Trophoblast cell (in vitro differentiated cells and primary cell): ENCODE measurements around the gene PLEKHG4B.

Experiments
- DNase-seq, 2 donors: peaks; one replicate each; pipeline ENCODE4 v3.0.0-alpha.2; 2016
- H2AFZ ChIP-seq: 2 replicates; pipeline ENCODE4 v1.6.1; 2013; ENCODE audit warnings: low read length, moderate library complexity, mild to moderate bottlenecking; ENCODE audit not compliant: insufficient read depth, poor library complexity
- H2AK5ac ChIP-seq: 2 replicates; pipeline ENCODE4 v1.6.1; 2013; ENCODE audit warnings: mild to moderate bottlenecking, low read length
- H2BK120ac ChIP-seq: 2 replicates; pipeline ENCODE4 v1.6.1; 2013; ENCODE audit warnings: low read length, mild to moderate bottlenecking, moderate library complexity; ENCODE audit not compliant: insufficient read depth, poor library complexity
- H2BK12ac ChIP-seq: 2 replicates; pipeline ENCODE4 v1.6.1; 2013; ENCODE audit warnings: mild to moderate bottlenecking, low read length, moderate library complexity
- H2BK5ac ChIP-seq: 2 replicates; pipeline ENCODE4 v1.6.1; 2013; ENCODE audit warnings: low read length, low read depth, moderate library complexity, mild to moderate bottlenecking; ENCODE audit not compliant: poor library complexity
- H3K14ac ChIP-seq: 2 replicates; pipeline ENCODE4 v1.6.1; 2013; ENCODE audit warnings: mild to moderate bottlenecking, low read length
- H3K18ac ChIP-seq: 2 replicates; pipeline ENCODE4 v1.6.1; 2013; ENCODE audit warnings: mild to moderate bottlenecking, low read length
- H3K23ac ChIP-seq: 2 replicates; pipeline ENCODE4 v1.6.1; 2013; ENCODE audit warnings: low read length
- H3K27ac ChIP-seq: 2 replicates; pipeline ENCODE4 v1.5.1; 2013; ENCODE audit warnings: low read depth, mild to moderate bottlenecking, inconsistent platforms, low read length, moderate library complexity
- H3K27me3 ChIP-seq: 2 replicates; pipeline ENCODE4 v1.6.1; 2013; ENCODE audit warnings: inconsistent platforms, mild to moderate bottlenecking, low read length, moderate library complexity; ENCODE audit not compliant: insufficient read depth
- H3K36me3 ChIP-seq, 2 experiments: 1 replicate in 1 of 2; 2 replicates in 1 of 2; pipeline ENCODE4 v1.6.1; 2013; ENCODE audit warnings: low read length in 2 of 2, mild to moderate bottlenecking in 2 of 2, moderate library complexity in 1 of 2; ENCODE audit not compliant: insufficient read depth in 2 of 2, control insufficient read depth in 1 of 2
- H3K4ac ChIP-seq: 2 replicates; pipeline ENCODE4 v1.6.1; 2013; ENCODE audit warnings: low read depth, mild to moderate bottlenecking, low read length, moderate library complexity
- H3K4me1 ChIP-seq, 2 experiments: 1 replicate in 1 of 2; 2 replicates in 1 of 2; pipeline ENCODE4 v1.6.1; 2013; ENCODE audit warnings: low read length in 2 of 2, mild to moderate bottlenecking in 2 of 2, moderate library complexity in 1 of 2; ENCODE audit not compliant: insufficient read depth in 2 of 2, control insufficient read depth in 1 of 2
- H3K4me2 ChIP-seq: 2 replicates; pipeline ENCODE4 v1.6.1; 2013; ENCODE audit warnings: inconsistent platforms, mild to moderate bottlenecking, low read length, moderate library complexity
- H3K4me3 ChIP-seq: 2 replicates; pipeline ENCODE4 v1.5.1; 2013; ENCODE audit warnings: mild to moderate bottlenecking, low read depth, low read length, inconsistent platforms
- H3K79me1 ChIP-seq: one replicate; pipeline ENCODE4 v1.6.1; 2013; ENCODE audit warnings: low read length
- H3K79me2 ChIP-seq: 2 replicates; pipeline ENCODE4 v1.6.1; 2013; ENCODE audit warnings: low read length, mild to moderate bottlenecking; ENCODE audit not compliant: control insufficient read depth, insufficient read depth, poor library complexity
- H3K9ac ChIP-seq: 2 replicates; pipeline ENCODE4 v1.6.1; 2013; ENCODE audit warnings: mild to moderate bottlenecking, low read length
- H3K9me3 ChIP-seq: 2 replicates; pipeline ENCODE4 v1.6.1; 2013; ENCODE audit warnings: low read depth, mild to moderate bottlenecking, control low read depth, inconsistent platforms, low read length; ENCODE audit not compliant: insufficient read depth
- H4K12ac ChIP-seq: 2 replicates; pipeline ENCODE4 v1.6.1; 2013; ENCODE audit warnings: low read depth, mild to moderate bottlenecking, low read length, moderate library complexity
- H4K8ac ChIP-seq: 2 replicates; pipeline ENCODE4 v1.6.1; 2013; ENCODE audit warnings: low read depth, mild to moderate bottlenecking, low read length, moderate library complexity
- H4K91ac ChIP-seq: one replicate; pipeline ENCODE4 v1.6.1; 2013; ENCODE audit warnings: low read depth, mild to moderate bottlenecking, low read length, moderate library complexity
- WGBS: extraction: QIAGEN DNeasy Blood & Tissue Kit; methylation state at CpG from one replicate; pipeline ENCODE4 v1.1.7; 2013; ENCODE audit warnings: missing lambda C conversion rate; ENCODE audit not compliant: insufficient read length, insufficient coverage; ENCODE audit errors: extremely low coverage; 5-methylcytosine and 5-hydroxymethylcytosine counted together

Gene PLEKHG4B

GRCh38 chr5:49953-50544, 41.9 kb upstream of the PLEKHG4B start:
- Histone ChIP-seq H3K36me3 (no peaks in the 10 kb centered on the region), H3K4me2 (no peak overlapping the region), H4K91ac (no peak overlapping the region), H3K27ac (no peak overlapping the region), H3K4me1 (peaks cover 0 to 7% of the 10 kb centered on the region in 2 experiments), H3K4ac (no peak overlapping the region), H3K79me2 (no peaks in the 10 kb centered on the region), H3K23ac (no peak overlapping the region), H3K79me1 (peaks cover 4% of the 10 kb centered on the region), H3K18ac (no peak overlapping the region), H2BK12ac (no peak overlapping the region), H3K4me3 (no peak overlapping the region), H2BK120ac (no peak overlapping the region), H2BK5ac (no peak overlapping the region), H2AFZ (no peak overlapping the region), H3K14ac (no peak overlapping the region), H4K12ac (no peak overlapping the region), H3K9me3 (peaks cover 1% of the 10 kb centered on the region), H3K9ac (no peak overlapping the region), H4K8ac (no peak overlapping the region), H3K27me3 (no peaks in the 10 kb centered on the region), H2AK5ac (no peak overlapping the region)
- DNase-seq, result no peak
- whole genome bisulfite sequencing, result 100% methylated on average over 7 of the region's 8 CpGs

GRCh38 chr5:50724-51499, 41.1 kb upstream of the PLEKHG4B start:
- no peaks in the 10 kb centered on the region for H3K79me2 ChIP-seq
- H3K36me3 ChIP-seq, result no peaks in the 10 kb centered on the region
- no peak overlapping the region for H3K14ac ChIP-seq
- H3K18ac ChIP-seq, result no peak overlapping the region
- no peaks in the 10 kb centered on the region for H3K9me3 ChIP-seq
- H3K27ac ChIP-seq, result no peak overlapping the region
- H3K4me1 ChIP-seq, result peaks cover 0 to 4% of the 10 kb centered on the region in 2 experiments
- H3K4me2 ChIP-seq, result no peak overlapping the region
- H2AFZ ChIP-seq, result no peak overlapping the region
- peaks cover 4% of the 10 kb centered on the region for H3K79me1 ChIP-seq
- DNase-seq, result no peak
- WGBS, result 100% methylated on average over 2 of the region's 60 CpGs
- no peak overlapping the region for H3K9ac ChIP-seq
- no peak overlapping the region for H3K4me3 ChIP-seq
- no peak overlapping the region for H2BK12ac ChIP-seq
- H2BK5ac ChIP-seq, result no peak overlapping the region
- H2AK5ac ChIP-seq, result no peak overlapping the region
- H3K27me3 ChIP-seq, result no peaks in the 10 kb centered on the region
- no peak overlapping the region for H4K12ac ChIP-seq
- no peak overlapping the region for H4K8ac ChIP-seq
- H4K91ac ChIP-seq, result no peak overlapping the region
- H3K4ac ChIP-seq, result no peak overlapping the region
- H2BK120ac ChIP-seq, result no peak overlapping the region
- H3K23ac ChIP-seq, result no peak overlapping the region

- no peaks in the 10 kb centered on the region for H3K9me3 ChIP-seq
- no peak overlapping the region for H3K4me2 ChIP-seq
- WGBS, result no CpG with 5 or more reads among the region's 24 CpGs
- no peak overlapping the region for H3K23ac ChIP-seq
- no peak overlapping the region for H3K27ac ChIP-seq
- peaks cover 0 to 4% of the 10 kb centered on the region in 2 experiments for H3K4me1 ChIP-seq
- H3K14ac ChIP-seq, result no peak overlapping the region
- no peaks in the 10 kb centered on the region for H3K27me3 ChIP-seq
- DNase-seq, result no peak
- H2AK5ac ChIP-seq, result no peak overlapping the region
- no peaks in the 10 kb centered on the region for H3K36me3 ChIP-seq
- H4K8ac ChIP-seq, result no peak overlapping the region
- H3K79me2 ChIP-seq, result no peaks in the 10 kb centered on the region
- H2BK5ac ChIP-seq, result no peak overlapping the region
- H3K79me1 ChIP-seq, result peaks cover 4% of the 10 kb centered on the region
- H4K12ac ChIP-seq, result no peak overlapping the region
- H2BK120ac ChIP-seq, result no peak overlapping the region
- no peak overlapping the region for H3K4me3 ChIP-seq
- H3K9ac ChIP-seq, result no peak overlapping the region
- no peak overlapping the region for H4K91ac ChIP-seq
- H3K18ac ChIP-seq, result no peak overlapping the region
- H2AFZ ChIP-seq, result no peak overlapping the region
- H3K4ac ChIP-seq, result no peak overlapping the region
- no peak overlapping the region for H2BK12ac ChIP-seq
Measured at GRCh38 chr5:51500-51823, 40.5 kb upstream of the PLEKHG4B start.

GRCh38 chr5:53381-54174, 38.4 kb upstream of the PLEKHG4B start:
- Histone ChIP-seq H4K12ac (no peak overlapping the region), H3K9me3 (no peaks in the 10 kb centered on the region), H2AK5ac (no peak overlapping the region), H2BK120ac (peak overlapping the region; percentile 87), H3K14ac (peak overlapping the region; percentile 74), H2AFZ (peak overlapping the region; percentile 75), H3K4me1 (peaks cover 3 to 4% of the 10 kb centered on the region in 2 experiments), H2BK12ac (no peak overlapping the region), H2BK5ac (no peak overlapping the region), H3K4me2 (peak overlapping the region; percentile 98), H4K8ac (peak overlapping the region; percentile 84), H3K18ac (peak overlapping the region; percentile 90), H3K79me2 (no peaks in the 10 kb centered on the region), H3K27me3 (no peaks in the 10 kb centered on the region), H3K9ac (peak overlapping the region; percentile 41), H4K91ac (peak overlapping the region; percentile 52), H3K36me3 (no peaks in the 10 kb centered on the region), H3K23ac (no peak overlapping the region), H3K4ac (no peak overlapping the region), H3K4me3 (peak overlapping the region; percentile 77), H3K27ac (no peak overlapping the region), H3K79me1 (peaks cover 4% of the 10 kb centered on the region)
- peak in 1 of 2 donors; percentile 14 for DNase-seq
- WGBS, result no CpG with 5 or more reads among the region's 84 CpGs
